ENCODE results near the gene CEP120. TPM values are rescaled to one million over a fixed set of nuclear protein-coding genes. Genes with fewer than 3 reads are reported as not detected.

Gene CEP120
- total and polyA plus RNA-seq, 8 donors, result 4.0 to 12.7 (median 9.4) TPM

- TF ChIP-seq CTCF (IDR thresholded peaks at IDR 0.05), result no peak
- DNase-seq, result no peak
- intact Hi-C loops (cut with DNase I), result loop anchor here in 1 of 3 donors (10.0 kb wide), 1 partner anchor 85 kb away; the partner anchor contains the start of gene CSNK1G3
- Histone ChIP-seq H3K4me3 (no peak overlapping the region), H3K4me1 (peaks cover 0 to 18% (median 0%) of the 10 kb centered on the region in 3 donors), H3K27me3 (no peaks in the 10 kb centered on the region), H3K36me3 (no peaks in the 10 kb centered on the region), H3K9me3 (no peaks in the 10 kb centered on the region), H3K27ac (no peak overlapping the region)
- FAIRE-seq, result no peak
- peak in 1 of 4 donors; percentile 63 for ATAC-seq
- WGBS, 2 donors, result 94 to 97% methylated on average over 2 of the region's 2 CpGs
Observed at GRCh38 chr5:123429993-123430392, 6.8 kb upstream of the CEP120 start.

- no peak for TF ChIP-seq CTCF (IDR thresholded peaks at IDR 0.05)
- no peaks in the 10 kb centered on the region for H3K9me3 ChIP-seq
- H3K27ac ChIP-seq, result peak overlapping the region in 1 of 4 donors; percentile 42
- H3K27me3 ChIP-seq, result no peaks in the 10 kb centered on the region
- DNase-seq (no peak), ATAC-seq (peak; percentile 14 to 56 (median 54)), FAIRE-seq (no peak)
- peaks cover 0 to 18% (median 0%) of the 10 kb centered on the region in 3 donors for H3K4me1 ChIP-seq
- H3K36me3 ChIP-seq, result no peaks in the 10 kb centered on the region
- 75 to 78% methylated on average over 3 of the region's 3 CpGs for WGBS, 2 donors
- H3K4me3 ChIP-seq, result no peak overlapping the region
- intact Hi-C loops (cut with DNase I), result loop anchor here in 1 of 3 donors (10.0 kb wide), 1 partner anchor 85 kb away; the partner anchor contains the start of gene CSNK1G3
Observed at GRCh38 chr5:123429221-123429954, 6.2 kb upstream of the CEP120 start.

- Histone ChIP-seq H3K27ac (peak overlapping the region in 2 of 4 donors; percentile 12 to 42), H3K36me3 (no peaks in the 10 kb centered on the region), H3K4me3 (no peak overlapping the region), H3K4me1 (peaks cover 0 to 18% (median 0%) of the 10 kb centered on the region in 3 donors), H3K9me3 (no peaks in the 10 kb centered on the region), H3K27me3 (no peaks in the 10 kb centered on the region)
- no peak for TF ChIP-seq CTCF (IDR thresholded peaks at IDR 0.05)
- ATAC-seq, result peak; percentile 91 to 96 (median 94)
- FAIRE-seq, result no peak
- DNase-seq, result peak in 4 of 6 donors; percentile 58 to 81 (median 76)
- 34 to 41% methylated on average over 3 of the region's 3 CpGs for WGBS, 2 donors
- intact Hi-C loops (cut with DNase I), result loop anchor here in 1 of 3 donors (10.0 kb wide), 1 partner anchor 86 kb away; the partner anchor contains the start of gene CSNK1G3
Observed at GRCh38 chr5:123428521-123429220, 5.5 kb upstream of the CEP120 start.

- Histone ChIP-seq H3K36me3 (no peaks in the 10 kb centered on the region), H3K4me1 (peaks cover 0 to 18% (median 0%) of the 10 kb centered on the region in 3 donors), H3K27ac (no peak overlapping the region), H3K4me3 (no peak overlapping the region), H3K9me3 (no peaks in the 10 kb centered on the region), H3K27me3 (no peaks in the 10 kb centered on the region)
- no peak for TF ChIP-seq CTCF (IDR thresholded peaks at IDR 0.05)
- FAIRE-seq (no peak), DNase-seq (no peak), ATAC-seq (no peak)
- intact Hi-C loops (cut with DNase I), result loop anchor here in 1 of 3 donors (10.0 kb wide), 1 partner anchor 88 kb away; the partner anchor contains the start of gene CSNK1G3
- 89 to 92% methylated on average over 2 of the region's 2 CpGs for WGBS, 2 donors
Observed at GRCh38 chr5:123427281-123427680, 4.1 kb upstream of the CEP120 start.
